Measurements from ENCODE around the gene ACTG1. TPM values are rescaled to one million over a fixed set of nuclear protein-coding genes. Genes with fewer than 3 reads are reported as not detected.

Gene ACTG1
- total and polyA plus RNA-seq, 9 of the 15 experiments (the other 6 are each of a cell fraction or from before 2014, with no cell fraction given), result 224 to 1,775 (median 568) TPM

- Histone ChIP-seq H4K20me1 (replicated peaks; ENCODE audit: control insufficient read depth, insufficient read depth, low read length) (no peaks in the 10 kb centered on the region), H3K4me3 (no peak overlapping the region), H3K79me2 (ENCODE audit: control insufficient read depth, insufficient read depth, low read length) (no peaks in the 10 kb centered on the region; the same call in 2 of the 3 replicates), H3K4me2 (ENCODE audit: insufficient read depth, low read length) (no peak overlapping the region), H3K27ac (ENCODE audit: extremely low read depth, low read depth, low read length) (no peak overlapping the region), H3K4me1 (replicated peaks in 1 of 2; ENCODE audit: control insufficient read depth in 2 of 2, insufficient read depth in 2 of 2, low read length in 2 of 2) (peaks cover 17 to 55% of the 10 kb centered on the region in 2 experiments), H3K9me3 (replicated peaks; ENCODE audit: control insufficient read depth, insufficient read depth, low read depth, low read length) (no peaks in the 10 kb centered on the region), H3K27me3 (ENCODE audit: control insufficient read depth in 2 of 2, insufficient read depth in 2 of 2, low read length in 2 of 2) (no peaks in the 10 kb centered on the region), H3K9me1 (ENCODE audit: control insufficient read depth, insufficient read depth, low read length) (no peaks in the 10 kb centered on the region), H2AFZ (ENCODE audit: low read depth, low read length) (no peak overlapping the region), H3K36me3 (ENCODE audit: control insufficient read depth, insufficient read depth, low read length) (no peaks in the 10 kb centered on the region), H3K9ac (ENCODE audit: insufficient read depth in 1 of 2, low read depth in 2 of 2, low read length in 2 of 2) (peak overlapping the region in 1 of 2 experiments; percentile 75; a peak in 1 of 4 replicates)
- ATAC-seq (no peak), DNase-seq (ENCODE audit: extremely low read depth in 1 of 4, low spot score in 3 of 4) (no peak), FAIRE-seq (no peak)
- CTCF ChIA-PET (ENCODE audit: low intra/inter-chr PET ratio), result no interaction called here
- POLR2A ChIA-PET, result no interaction called here
- 75% methylated on average over 7 of the region's 7 CpGs for WGBS (ENCODE audit: insufficient coverage, low coverage, missing lambda C conversion rate)
- BruUV-seq (replicated peaks), result no TSS peak
- intact Hi-C loops (cut with micrococcal nuclease), result no loop called here
- TF ChIP-seq ATF3 (IDR thresholded peaks at IDR 0.05) (0 out of 2 replicates have a peak, but pooled peaks have one; percentile 18), ATF3 (CRISPR knock-in tag; conservative IDR thresholded peaks at IDR 0.05) (no peak), FOXJ3 (CRISPR knock-in tag; IDR thresholded peaks at IDR 0.05) (no peak)
- in situ Hi-C loops (cut with MboI), result no loop called here
Observed at GRCh38 chr17:81476097-81476496, 36.5 kb downstream of the ACTG1 start.

GRCh38 chr17:81474958-81475357 is 37.6 kb downstream of the ACTG1 start:
- no peaks in the 10 kb centered on the region for H4K20me1 ChIP-seq (replicated peaks; ENCODE audit: control insufficient read depth, insufficient read depth, low read length)
- no peak overlapping the region for H3K4me2 ChIP-seq (ENCODE audit: insufficient read depth, low read length)
- intact Hi-C loops (cut with micrococcal nuclease) (no loop called here), in situ Hi-C loops (cut with MboI) (no loop called here)
- no TSS peak for BruUV-seq (replicated peaks)
- WGBS (ENCODE audit: insufficient coverage, low coverage, missing lambda C conversion rate), result 48% methylated on average over 14 of the region's 16 CpGs
- H3K36me3 ChIP-seq (ENCODE audit: control insufficient read depth, insufficient read depth, low read length), result no peaks in the 10 kb centered on the region
- no peaks in the 10 kb centered on the region for H3K9me3 ChIP-seq (replicated peaks; ENCODE audit: control insufficient read depth, insufficient read depth, low read depth, low read length)
- peaks cover 6 to 44% of the 10 kb centered on the region in 2 experiments; a peak in 4 of 5 replicates for H3K4me1 ChIP-seq (replicated peaks in 1 of 2; ENCODE audit: control insufficient read depth in 2 of 2, insufficient read depth in 2 of 2, low read length in 2 of 2)
- ChIA-PET CTCF (ENCODE audit: low intra/inter-chr PET ratio) (no interaction called here), POLR2A (interaction anchor here (1.3 to 3.2 kb wide), 2 partner anchors 10 to 59 kb away, joined by 3 to 18 read pairs; no protein-coding TSS in a partner anchor)
- H3K27me3 ChIP-seq (ENCODE audit: control insufficient read depth in 2 of 2, insufficient read depth in 2 of 2, low read length in 2 of 2), result no peaks in the 10 kb centered on the region
- no peaks in the 10 kb centered on the region for H3K79me2 ChIP-seq (ENCODE audit: control insufficient read depth, insufficient read depth, low read length)
- no peak for ATAC-seq
- H3K9me1 ChIP-seq (ENCODE audit: control insufficient read depth, insufficient read depth, low read length), result no peaks in the 10 kb centered on the region
- peak overlapping the region in 1 of 2 experiments; percentile 75; a peak in 2 of 4 replicates for H3K9ac ChIP-seq (ENCODE audit: insufficient read depth in 1 of 2, low read depth in 2 of 2, low read length in 2 of 2)
- no peak for FAIRE-seq
- no peak overlapping the region for H3K27ac ChIP-seq (ENCODE audit: extremely low read depth, low read depth, low read length)
- TF ChIP-seq PRDM10 (IDR thresholded peaks at IDR 0.05; ENCODE audit: partially characterized antibody) (peak; percentile 41), NCOA1 (IDR thresholded peaks at IDR 0.05; ENCODE audit: low read depth) (no peak)
- DNase-seq (ENCODE audit: extremely low read depth in 1 of 4, low spot score in 3 of 4), result no peak
- peak overlapping the region; percentile 61 for H2AFZ ChIP-seq (ENCODE audit: low read depth, low read length)
- no peak overlapping the region for H3K4me3 ChIP-seq

Data from K562 (cell line).